Natural killer cell treated with Interleukin-12 subunit alpha and Interleukin-12 subunit beta and Interleukin-15 and Interleukin-18, amount 100 ng/mL, for 72 hours (primary cell): Measurements from ENCODE around the gene MPZL2. TPM values are rescaled to one million over a fixed set of nuclear protein-coding genes. Genes with fewer than 3 reads are reported as not detected.
A peak's percentile ranks its signal among the peaks of the same experiment; 100 is the strongest.

Source experiments
- ATAC-seq, 2 donors: fragments of 150-1000 bp; cut with Tn5 transposase in 1 of 2; sonication (Bioruptor Pico), chemical (Tn5 transposase) in 1 of 2; 2 replicates each; pipeline ENCODE4 v1.10.0; 2021
- DNase-seq: peaks from one replicate; pipeline ENCODE4 v3.0.0; 2022; ENCODE audit warnings: low spot score
- H3K27ac Mint-ChIP-seq, 2 donors: 1 replicate in 1 of 2; 2 replicates in 1 of 2; pipeline ENCODE4 v1.8.0; 2022; ENCODE audit warnings: mixed read lengths in 2 of 2, mild to moderate bottlenecking in 1 of 2, moderate library complexity in 1 of 2
- H3K27me3 Mint-ChIP-seq, 2 donors: 1 replicate in 1 of 2; 2 replicates in 1 of 2; pipeline ENCODE4 v1.8.0; 2022; ENCODE audit warnings: mixed read lengths in 2 of 2
- H3K36me3 Mint-ChIP-seq: one replicate; pipeline ENCODE4 v1.8.0; 2022; ENCODE audit warnings: mixed read lengths
- H3K4me1 Mint-ChIP-seq, 2 donors: 1 replicate in 1 of 2; 2 replicates in 1 of 2; pipeline ENCODE4 v1.8.0; 2022; ENCODE audit warnings: low read depth in 2 of 2, mixed read lengths in 2 of 2, mild to moderate bottlenecking in 1 of 2
- H3K4me3 Mint-ChIP-seq: one replicate; pipeline ENCODE4 v1.8.0; 2022; ENCODE audit warnings: mixed read lengths
- H3K9me3 Mint-ChIP-seq: 2 replicates; pipeline ENCODE4 v1.8.0; 2022; ENCODE audit warnings: mixed read lengths
- total RNA-seq, 2 donors: library from RNA; stranded (reverse); gene quantifications; one replicate each; pipeline ENCODE4 v1.2.3, GENCODE V29; 2022

MPZL2 gene
- total RNA-seq, 2 donors from 2014 or later = 0.45 TPM; not detected in 1

- Mint-ChIP-seq H3K4me1 (peaks cover 4 to 17% of the 10 kb centered on the region in 2 donors), H3K9me3 (no peaks in the 10 kb centered on the region), H3K27ac (peak overlapping the region in 1 of 2 donors; percentile 8), H3K4me3 (no peak overlapping the region), H3K36me3 (no peaks in the 10 kb centered on the region), H3K27me3 (peaks cover 13 to 18% of the 10 kb centered on the region in 2 donors)
- ATAC-seq = no peak
- no peak for DNase-seq
Measured at GRCh38 chr11:118276422-118276821, 12.3 kb upstream of the MPZL2 start.

GRCh38 chr11:118275176-118275575, 11.1 kb upstream of the MPZL2 start:
- DNase-seq (no peak), ATAC-seq (no peak)
- no peak overlapping the region for H3K27ac Mint-ChIP-seq
- no peaks in the 10 kb centered on the region for H3K36me3 Mint-ChIP-seq
- H3K4me1 Mint-ChIP-seq = peaks cover 0 to 11% of the 10 kb centered on the region in 2 donors
- H3K4me3 Mint-ChIP-seq = no peak overlapping the region
- H3K27me3 Mint-ChIP-seq = peaks cover 13 to 18% of the 10 kb centered on the region in 2 donors
- H3K9me3 Mint-ChIP-seq = no peaks in the 10 kb centered on the region

- Mint-ChIP-seq H3K4me1 (peaks cover 0 to 11% of the 10 kb centered on the region in 2 donors), H3K9me3 (no peaks in the 10 kb centered on the region), H3K27me3 (peaks cover 13 to 18% of the 10 kb centered on the region in 2 donors), H3K4me3 (no peak overlapping the region), H3K27ac (no peak overlapping the region), H3K36me3 (no peaks in the 10 kb centered on the region)
- ATAC-seq (no peak), DNase-seq (no peak)
Measured at GRCh38 chr11:118274186-118274585, 10.1 kb upstream of the MPZL2 start.

GRCh38 chr11:118272001-118272400, 7.9 kb upstream of the MPZL2 start:
- Mint-ChIP-seq H3K4me3 (no peak overlapping the region), H3K27ac (no peak overlapping the region), H3K9me3 (no peaks in the 10 kb centered on the region), H3K36me3 (no peaks in the 10 kb centered on the region), H3K4me1 (peaks cover 0 to 11% of the 10 kb centered on the region in 2 donors), H3K27me3 (peaks cover 13 to 18% of the 10 kb centered on the region in 2 donors)
- ATAC-seq = no peak
- no peak for DNase-seq

GRCh38 chr11:118267486-118267885, 3.4 kb upstream of the MPZL2 start:
- Mint-ChIP-seq H3K9me3 (no peaks in the 10 kb centered on the region), H3K36me3 (no peaks in the 10 kb centered on the region), H3K27me3 (peaks cover 16% of the 10 kb centered on the region in 2 donors), H3K4me3 (no peak overlapping the region), H3K27ac (no peak overlapping the region), H3K4me1 (peaks cover 0 to 4% of the 10 kb centered on the region in 2 donors)
- DNase-seq = no peak
- no peak for ATAC-seq

- H3K9me3 Mint-ChIP-seq = no peaks in the 10 kb centered on the region
- no peak overlapping the region for H3K4me3 Mint-ChIP-seq
- no peaks in the 10 kb centered on the region for H3K36me3 Mint-ChIP-seq
- DNase-seq = no peak
- peaks cover 21 to 24% of the 10 kb centered on the region in 2 donors for H3K27me3 Mint-ChIP-seq
- H3K27ac Mint-ChIP-seq = no peak overlapping the region
- ATAC-seq = no peak
- peaks cover 0 to 6% of the 10 kb centered on the region in 2 donors for H3K4me1 Mint-ChIP-seq
Measured at GRCh38 chr11:118265954-118266353, 1.9 kb upstream of the MPZL2 start.

- Mint-ChIP-seq H3K36me3 (no peaks in the 10 kb centered on the region), H3K9me3 (no peaks in the 10 kb centered on the region), H3K27me3 (peaks cover 21 to 24% of the 10 kb centered on the region in 2 donors), H3K4me1 (peaks cover 0 to 6% of the 10 kb centered on the region in 2 donors), H3K27ac (no peak overlapping the region), H3K4me3 (peak overlapping the region; percentile 59)
- DNase-seq (no peak), ATAC-seq (no peak)
Measured at GRCh38 chr11:118264569-118265465, 720 bp upstream of the MPZL2 start.

GRCh38 chr11:118263112-118263511, 985 bp downstream of the MPZL2 start:
- ATAC-seq = no peak
- Mint-ChIP-seq H3K27me3 (peaks cover 21 to 24% of the 10 kb centered on the region in 2 donors), H3K9me3 (no peaks in the 10 kb centered on the region), H3K4me3 (no peak overlapping the region), H3K36me3 (no peaks in the 10 kb centered on the region), H3K4me1 (peaks cover 0 to 6% of the 10 kb centered on the region in 2 donors), H3K27ac (no peak overlapping the region)
- DNase-seq = no peak

GRCh38 chr11:118260353-118260752, 3.7 kb downstream of the MPZL2 start:
- H3K36me3 Mint-ChIP-seq = no peaks in the 10 kb centered on the region
- H3K27ac Mint-ChIP-seq = no peak overlapping the region
- H3K4me1 Mint-ChIP-seq = peaks cover 0 to 6% of the 10 kb centered on the region in 2 donors
- H3K9me3 Mint-ChIP-seq = no peaks in the 10 kb centered on the region
- DNase-seq (no peak), ATAC-seq (no peak)
- H3K27me3 Mint-ChIP-seq = peaks cover 14 to 20% of the 10 kb centered on the region in 2 donors
- H3K4me3 Mint-ChIP-seq = no peak overlapping the region

GRCh38 chr11:118259138-118259537, 5.0 kb downstream of the MPZL2 start:
- DNase-seq (no peak), ATAC-seq (no peak)
- Mint-ChIP-seq H3K4me3 (no peak overlapping the region), H3K36me3 (no peaks in the 10 kb centered on the region), H3K9me3 (no peaks in the 10 kb centered on the region), H3K4me1 (peaks cover 0 to 3% of the 10 kb centered on the region in 2 donors), H3K27me3 (peaks cover 7 to 8% of the 10 kb centered on the region in 2 donors), H3K27ac (peak overlapping the region in 1 of 2 donors; percentile 36)

- Mint-ChIP-seq H3K36me3 (no peaks in the 10 kb centered on the region), H3K9me3 (no peaks in the 10 kb centered on the region), H3K4me3 (no peak overlapping the region), H3K27ac (no peak overlapping the region), H3K27me3 (peaks cover 7% of the 10 kb centered on the region in 2 donors), H3K4me1 (peaks cover 0 to 2% of the 10 kb centered on the region in 2 donors)
- DNase-seq = no peak
- ATAC-seq = no peak
Measured at GRCh38 chr11:118258410-118258809, 5.7 kb downstream of the MPZL2 start.

- DNase-seq = no peak
- H3K9me3 Mint-ChIP-seq = no peaks in the 10 kb centered on the region
- no peaks in the 10 kb centered on the region for H3K27me3 Mint-ChIP-seq
- H3K36me3 Mint-ChIP-seq = no peaks in the 10 kb centered on the region
- H3K4me3 Mint-ChIP-seq = peak overlapping the region; percentile 97
- ATAC-seq = no peak
- H3K27ac Mint-ChIP-seq = peak overlapping the region; percentile 98 to 99
- H3K4me1 Mint-ChIP-seq = peaks cover 21% of the 10 kb centered on the region in 2 donors
Measured at GRCh38 chr11:118252688-118253087, 11.4 kb downstream of the MPZL2 start.

- peak; percentile 68 for DNase-seq
- no peaks in the 10 kb centered on the region for H3K36me3 Mint-ChIP-seq
- H3K27ac Mint-ChIP-seq = peak within 1 kb of the TSS; percentile 98 to 99
- peak; percentile 84 to 88 for ATAC-seq
- no peaks in the 10 kb centered on the region for H3K27me3 Mint-ChIP-seq
- H3K4me1 Mint-ChIP-seq = peaks cover 24 to 27% of the 10 kb centered on the region in 2 donors
- peak within 1 kb of the TSS; percentile 97 for H3K4me3 Mint-ChIP-seq
- H3K9me3 Mint-ChIP-seq = no peaks in the 10 kb centered on the region
Measured at GRCh38 chr11:118251858-118252652, 12.0 kb downstream of the MPZL2 start, which contains the start of gene MPZL3. TSS of gene MPZL3 (minus strand) at chr11:118252365. CDS start at chr11:118252294, 71 bp downstream.
